HG02678 (cell line): Measurements from ENCODE around the gene UBR1.
"Not testable (repeated sequence)": the region's sequence is repeated elsewhere in the genome, so short reads cannot be mapped to it uniquely, and the experiment has no call there.

Source experiments
- ATAC-seq: cut with Tn5 transposase; IDR thresholded peaks from one replicate; pipeline ENCODE4 v1.9.1; 2021; ENCODE audit warnings: mild to moderate bottlenecking, moderate library complexity; ENCODE audit not compliant: unreplicated experiment

Gene UBR1

DNA sequence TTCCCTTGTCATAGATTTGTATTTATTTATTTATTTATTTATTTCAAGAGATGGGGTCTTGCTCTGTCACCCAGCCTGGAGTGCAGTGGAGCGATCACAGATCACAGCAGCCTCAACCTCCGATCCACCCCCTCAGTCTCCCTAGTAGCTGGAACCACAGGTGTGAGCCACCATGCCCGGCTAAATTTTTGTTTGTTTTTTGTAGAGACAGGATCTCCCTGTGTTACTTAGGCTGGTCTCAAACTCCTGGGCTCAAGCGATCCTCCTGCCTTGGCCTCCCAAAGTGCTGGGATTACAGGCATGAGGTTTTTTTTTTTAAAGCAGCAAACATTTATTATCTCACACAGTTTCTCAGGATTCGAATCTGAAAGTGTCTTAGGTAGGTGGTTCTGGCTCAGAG, 187.8 kb downstream of the UBR1 start:
- ATAC-seq: no peak

GRCh38 chr15:42915654-42916315, 190.1 kb downstream of the UBR1 start:
- no peak for ATAC-seq

- no peak for ATAC-seq
Measured at GRCh38 chr15:42914728-42915497, 190.9 kb downstream of the UBR1 start.

- no peak for ATAC-seq
Measured at GRCh38 chr15:42911058-42911592, 194.7 kb downstream of the UBR1 start.

DNA sequence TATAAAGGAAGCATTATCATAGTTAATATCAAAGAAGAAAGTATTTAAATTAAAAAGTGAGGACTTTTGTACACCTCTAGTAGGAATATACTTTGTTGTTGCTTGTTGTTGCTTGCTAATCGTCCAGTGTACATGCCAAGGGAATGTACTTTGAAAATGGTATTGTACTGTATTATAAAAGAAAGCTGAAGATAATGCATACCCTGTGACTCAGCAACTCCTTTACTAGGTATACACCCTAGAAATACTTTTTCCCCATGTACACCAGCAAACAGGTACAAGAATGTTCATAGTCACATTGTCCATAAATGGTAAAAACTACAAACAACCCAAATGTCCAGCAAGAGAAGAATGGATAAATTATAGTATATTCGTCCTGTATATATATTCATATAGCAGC, 197.3 kb downstream of the UBR1 start:
- ATAC-seq: no peak

- ATAC-seq: no peak
Measured at GRCh38 chr15:42903388-42904324, 202.2 kb downstream of the UBR1 start.

- not testable (repeated sequence) for ATAC-seq
Measured at GRCh38 chr15:42893911-42894310, 211.9 kb downstream of the UBR1 start.
